Kidney tubule cell (primary cell): ENCODE measurements around the gene HLTF.

Experiments used
- DNase-seq: peaks from one replicate; pipeline ENCODE4 v3.0.0-alpha.2; 2018; ENCODE audit warnings: low spot score

HLTF gene

DNA sequence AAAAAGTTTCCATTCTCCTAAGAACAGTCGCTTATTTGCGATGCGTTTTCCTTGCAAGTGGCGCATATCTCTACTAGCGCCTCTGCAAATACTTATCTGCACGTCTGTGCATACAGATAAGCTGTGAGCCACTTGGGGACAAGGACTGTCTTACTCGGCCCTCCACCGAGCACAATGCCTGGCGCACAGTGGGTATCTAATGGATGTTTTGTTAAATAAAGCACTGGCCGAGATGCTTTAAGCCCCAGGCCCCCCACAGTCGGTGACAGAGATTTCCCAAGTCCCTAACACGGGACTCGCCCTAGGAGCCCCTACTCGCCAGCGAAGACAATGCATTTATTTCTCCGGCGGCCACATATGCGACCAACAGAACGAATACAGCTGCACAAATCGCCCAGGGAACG lies 503 bp downstream of the HLTF start:
- peak; percentile 36 for DNase-seq

GRCh38 chr3:149081772-149082171 lies 4.6 kb downstream of the HLTF start:
- no peak for DNase-seq

GRCh38 chr3:149080699-149081091 lies 5.6 kb downstream of the HLTF start:
- DNase-seq = no peak

DNA sequence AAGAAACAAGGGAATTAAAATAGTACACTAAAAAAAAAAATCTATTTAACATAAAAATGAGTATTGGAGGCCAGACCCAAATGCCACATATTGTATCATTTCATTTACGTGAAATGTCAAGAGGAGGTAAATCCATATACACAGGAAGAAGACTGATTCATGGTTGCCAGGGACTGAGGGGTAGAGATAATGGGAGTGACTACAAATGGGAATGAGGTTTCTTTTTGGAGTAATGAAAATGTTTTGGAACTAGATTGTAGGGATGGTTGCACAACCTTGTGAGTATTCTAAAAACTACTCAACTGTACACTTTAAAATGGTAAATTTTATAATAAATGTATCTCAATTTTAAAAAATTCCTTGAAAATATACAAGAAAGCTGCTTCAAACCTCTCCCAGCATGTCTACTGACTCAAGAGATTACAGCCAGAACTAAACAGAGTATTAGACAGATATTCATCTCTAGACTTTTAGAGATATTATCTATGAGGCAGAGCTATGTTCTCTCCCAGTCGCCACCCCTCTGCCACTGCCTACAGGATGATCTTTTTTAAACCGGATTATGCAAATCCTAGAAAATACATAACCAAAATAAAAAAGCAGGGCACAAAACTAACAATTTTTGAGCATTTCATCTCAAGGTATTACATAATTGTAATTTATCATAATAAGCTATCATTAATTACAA lies 6.2 kb downstream of the HLTF start:
- DNase-seq = no peak

GRCh38 chr3:149077628-149078027 lies 8.7 kb downstream of the HLTF start:
- peak; percentile 6 for DNase-seq

GRCh38 chr3:149067883-149068282 lies 18.4 kb downstream of the HLTF start:
- no peak for DNase-seq

- no peak for DNase-seq
Measured at GRCh38 chr3:149061776-149062175, 24.6 kb downstream of the HLTF start.

DNA sequence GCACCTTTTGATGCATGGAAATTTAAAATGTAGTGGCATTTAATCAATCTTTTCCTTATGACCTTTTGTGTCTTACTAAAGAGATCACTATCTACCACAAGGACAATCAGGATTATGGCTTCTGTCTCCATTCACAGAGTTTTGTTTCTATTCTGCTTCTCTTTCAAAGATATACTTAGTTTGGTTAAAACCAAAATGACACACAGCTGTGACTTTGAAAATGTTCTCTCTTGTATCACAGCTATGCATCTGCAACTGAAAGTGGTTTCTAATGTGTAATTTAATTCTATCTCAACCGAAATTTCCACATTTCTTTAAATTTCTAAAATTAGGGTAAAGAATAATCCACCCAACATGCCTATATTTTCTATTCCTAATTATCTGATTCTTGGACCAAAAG lies 27.7 kb downstream of the HLTF start:
- no peak for DNase-seq

DNA sequence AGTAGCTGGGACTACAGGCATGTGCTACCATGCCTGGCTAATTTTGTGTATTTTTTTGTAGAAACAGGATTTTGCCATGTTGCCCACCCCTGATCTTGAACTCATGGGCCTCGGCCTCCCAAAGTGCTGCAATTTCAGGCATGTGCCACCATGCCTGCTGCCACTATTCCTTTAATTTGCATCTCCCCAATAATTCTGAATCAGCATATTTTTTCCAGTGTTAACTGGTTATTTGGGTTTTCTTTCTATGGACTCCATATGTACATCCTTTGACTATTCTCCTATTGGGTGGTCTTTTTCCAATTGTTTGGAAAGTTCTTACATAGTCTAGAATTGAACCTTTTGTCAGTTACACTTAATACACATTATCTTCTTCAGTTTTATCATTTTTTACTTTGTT lies 28.1 kb downstream of the HLTF start:
- no peak for DNase-seq

- DNase-seq = no peak
Measured at GRCh38 chr3:149055575-149055974, 30.8 kb downstream of the HLTF start.

GRCh38 chr3:149044339-149045083 lies 41.8 kb downstream of the HLTF start:
- DNase-seq = no peak

GRCh38 chr3:149042789-149043386 lies 43.4 kb downstream of the HLTF start:
- peak; percentile 35 for DNase-seq

DNA sequence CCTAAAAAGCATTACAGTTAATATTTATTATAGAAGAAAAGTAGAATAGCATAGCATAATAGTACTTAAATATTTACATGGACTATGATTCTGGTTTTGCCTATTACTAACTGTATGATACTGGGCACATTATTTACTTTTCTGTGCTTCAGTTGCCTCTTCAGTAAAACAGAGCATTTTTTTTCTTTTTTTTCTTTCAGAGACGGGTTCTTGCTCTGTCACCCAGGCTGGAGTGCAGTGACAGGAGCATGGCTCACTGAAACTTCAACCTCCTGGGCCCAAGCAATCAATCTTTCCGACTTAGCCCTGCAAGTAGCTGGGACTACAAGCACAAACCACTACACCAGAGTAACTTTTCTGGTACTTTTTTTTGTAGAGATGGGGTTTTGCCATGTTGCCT lies 48.0 kb downstream of the HLTF start:
- DNase-seq = no peak

- DNase-seq = no peak
Measured at GRCh38 chr3:149037684-149038083, 48.6 kb downstream of the HLTF start.

DNA sequence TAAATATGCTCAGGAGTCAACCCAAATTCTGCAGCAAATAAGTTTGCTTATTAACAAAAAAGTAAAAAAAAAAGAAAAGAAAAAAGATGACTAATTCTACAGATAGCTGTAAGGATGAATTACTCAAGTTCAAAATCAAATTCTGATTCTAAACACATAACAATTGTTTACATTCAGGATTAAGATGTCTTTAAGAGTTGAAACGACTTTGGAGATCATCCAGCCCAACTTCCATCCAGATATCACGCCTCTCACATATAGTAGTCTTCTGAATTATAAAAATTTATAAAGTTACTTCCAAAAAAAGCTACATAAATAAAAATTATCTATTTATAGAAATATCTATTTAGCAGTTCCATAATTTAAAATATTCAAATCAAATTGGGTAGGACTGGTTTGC lies 55.2 kb downstream of the HLTF start:
- no peak for DNase-seq

GRCh38 chr3:149026718-149027117 lies 59.6 kb downstream of the HLTF start:
- DNase-seq = no peak

- DNase-seq = peak; percentile 5
Measured at GRCh38 chr3:149023951-149024350, 62.4 kb downstream of the HLTF start.

DNA sequence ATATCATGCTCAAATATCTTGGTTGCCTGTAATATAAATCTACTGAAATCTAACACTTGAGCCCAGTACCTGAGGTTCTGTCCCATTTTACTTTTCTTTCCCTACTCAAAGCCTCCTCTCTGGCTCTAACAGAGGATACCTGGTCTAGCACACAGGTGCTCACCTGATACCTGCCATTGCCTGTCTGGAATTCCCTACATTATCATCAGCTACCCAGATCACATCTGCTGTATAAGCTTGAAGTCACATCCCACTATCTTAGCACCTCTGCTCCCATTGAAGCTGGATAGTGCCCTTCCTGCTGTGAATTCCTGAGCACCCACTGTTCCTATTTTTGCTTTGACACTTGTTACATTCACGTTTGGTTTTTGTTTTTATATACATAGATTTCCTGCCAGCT lies 64.5 kb downstream of the HLTF start:
- DNase-seq = no peak

GRCh38 chr3:149020839-149021252 lies 65.5 kb downstream of the HLTF start:
- peak; percentile 12 for DNase-seq

GRCh38 chr3:149020196-149020838 lies 66.0 kb downstream of the HLTF start:
- no peak for DNase-seq

- DNase-seq = no peak
Measured at GRCh38 chr3:149019580-149019979, 66.8 kb downstream of the HLTF start.

- DNase-seq = no peak
Measured at GRCh38 chr3:149018247-149018646, 68.1 kb downstream of the HLTF start.
